Measurements from ENCODE around the gene C3orf52.

Gene C3orf52

GRCh38 chr3:112086875-112087524 is 811 bp downstream of the C3orf52 start:
- DNase-seq: no peak

- DNase-seq: no peak
Measured at GRCh38 chr3:112087746-112088145, 1.6 kb downstream of the C3orf52 start.

- no peak for DNase-seq
Measured at GRCh38 chr3:112088944-112089343, 2.8 kb downstream of the C3orf52 start.

GRCh38 chr3:112089956-112090886 is 4.0 kb downstream of the C3orf52 start:
- DNase-seq: no peak

GRCh38 chr3:112090887-112091586 is 4.8 kb downstream of the C3orf52 start:
- no peak for DNase-seq

GRCh38 chr3:112092496-112093179 is 6.4 kb downstream of the C3orf52 start:
- DNase-seq: no peak

- DNase-seq: no peak
Measured at GRCh38 chr3:112093180-112093522, 7.0 kb downstream of the C3orf52 start.

- no peak for DNase-seq
Measured at GRCh38 chr3:112095731-112096130, 9.5 kb downstream of the C3orf52 start.

- DNase-seq: no peak
Measured at GRCh38 chr3:112096176-112096575, 10.0 kb downstream of the C3orf52 start.

- DNase-seq: peak; percentile 39
Measured at GRCh38 chr3:112097378-112097777, 11.2 kb downstream of the C3orf52 start.

GRCh38 chr3:112101916-112102315 is 15.7 kb downstream of the C3orf52 start:
- DNase-seq: no peak

GRCh38 chr3:112104774-112105173 is 18.6 kb downstream of the C3orf52 start:
- no peak for DNase-seq

- DNase-seq: no peak
Measured at GRCh38 chr3:112109322-112109721, 23.1 kb downstream of the C3orf52 start.

GRCh38 chr3:112111785-112112402 is 25.7 kb downstream of the C3orf52 start:
- DNase-seq: peak; percentile 76

GRCh38 chr3:112114576-112115160 is 28.5 kb downstream of the C3orf52 start:
- no peak for DNase-seq

GRCh38 chr3:112115161-112115739 is 29.1 kb downstream of the C3orf52 start:
- no peak for DNase-seq

GRCh38 chr3:112115806-112116383 is 29.7 kb downstream of the C3orf52 start:
- no peak for DNase-seq

- no peak for DNase-seq
Measured at GRCh38 chr3:112116748-112117186, 30.6 kb downstream of the C3orf52 start.

GRCh38 chr3:112117415-112117814 is 31.2 kb downstream of the C3orf52 start:
- no peak for DNase-seq

GRCh38 chr3:112117841-112118571 is 31.8 kb downstream of the C3orf52 start:
- no peak for DNase-seq
